ENCODE data around the gene STIL.
"Not testable (repeated sequence)": the region's sequence is repeated elsewhere in the genome, so short reads cannot be mapped to it uniquely, and the experiment has no call there.

The STIL gene

GRCh38 chr1:47323599-47324031 lies 9.7 kb upstream of the STIL start:
- no peaks in the 10 kb centered on the region for H3K4me1 ChIP-seq (ENCODE audit: control extremely low read depth in 1 of 4, control insufficient read depth in 4 of 4, insufficient read depth in 4 of 4, low read length in 3 of 4)
- ChIA-PET CTCF (interaction anchor here (0.9 to 3.7 kb wide), 3 partner anchors 9 to 14 kb away, joined by 3 to 18 read pairs (median 4); partner anchors contain the start of genes CMPK1 and STIL), POLR2A (no interaction called here)
- no peaks in the 10 kb centered on the region for H3K36me3 ChIP-seq (ENCODE audit: control insufficient read depth in 4 of 4, insufficient read depth in 4 of 4, low read length in 3 of 4)
- WGBS (ENCODE audit: insufficient coverage), result no CpG with 5 or more reads among the region's 1 CpG
- no peaks in the 10 kb centered on the region for H3K9me3 ChIP-seq (ENCODE audit: control extremely low read depth in 1 of 5, control insufficient read depth in 4 of 5, insufficient read depth in 2 of 5, low read depth in 1 of 5, low read length in 4 of 5)
- H3K27ac ChIP-seq (ENCODE audit: insufficient read depth in 1 of 2, low read depth in 1 of 2, low read length in 2 of 2, poor library complexity in 1 of 2, severe bottlenecking in 2 of 2), result peak overlapping the region in 1 of 2 experiments; percentile 19
- DNase-seq, result no peak
- no peaks in the 10 kb centered on the region for H3K27me3 ChIP-seq (replicated peaks in 2 of 5; ENCODE audit: control insufficient read depth in 4 of 5, insufficient read depth in 5 of 5, low read length in 4 of 5)
- H3K4me3 ChIP-seq (ENCODE audit: control insufficient read depth in 1 of 7, extremely low read depth in 1 of 7, insufficient read depth in 4 of 7, low read depth in 2 of 7, low read length in 6 of 7), result no peak overlapping the region

- H3K27me3 ChIP-seq (replicated peaks in 2 of 5; ENCODE audit: control insufficient read depth in 4 of 5, insufficient read depth in 5 of 5, low read length in 4 of 5); H3K9me3 ChIP-seq (ENCODE audit: control extremely low read depth in 1 of 5, control insufficient read depth in 4 of 5, insufficient read depth in 2 of 5, low read depth in 1 of 5, low read length in 4 of 5); DNase-seq; POLR2A ChIA-PET; H3K4me3 ChIP-seq (ENCODE audit: control insufficient read depth in 1 of 7, extremely low read depth in 1 of 7, insufficient read depth in 4 of 7, low read depth in 2 of 7, low read length in 6 of 7); H3K27ac ChIP-seq (ENCODE audit: insufficient read depth in 1 of 2, low read depth in 1 of 2, low read length in 2 of 2, poor library complexity in 1 of 2, severe bottlenecking in 2 of 2); H3K4me1 ChIP-seq (ENCODE audit: control extremely low read depth in 1 of 4, control insufficient read depth in 4 of 4, insufficient read depth in 4 of 4, low read length in 3 of 4); H3K36me3 ChIP-seq (ENCODE audit: control insufficient read depth in 4 of 4, insufficient read depth in 4 of 4, low read length in 3 of 4): not testable (repeated sequence)
- WGBS (ENCODE audit: insufficient coverage), result 99% methylated on average over 9 of the region's 14 CpGs
- CTCF ChIA-PET, result interaction anchor here (1.5 kb wide), 1 partner anchor 18 kb away, joined by 4 read pairs; no protein-coding TSS in a partner anchor
Measured at GRCh38 chr1:47319968-47320367, 6.0 kb upstream of the STIL start.

- H3K27ac ChIP-seq (ENCODE audit: insufficient read depth in 1 of 2, low read depth in 1 of 2, low read length in 2 of 2, poor library complexity in 1 of 2, severe bottlenecking in 2 of 2), result no peak overlapping the region
- no peak for DNase-seq
- ChIA-PET POLR2A (no interaction called here), CTCF (interaction anchor here (1.4 to 1.8 kb wide), 4 partner anchors 11 to 139 kb away, joined by 4 to 7 read pairs (median 4); no protein-coding TSS in a partner anchor)
- peaks cover 3 to 9% (median 5%) of the 10 kb centered on the region in 4 experiments for H3K4me1 ChIP-seq (ENCODE audit: control extremely low read depth in 1 of 4, control insufficient read depth in 4 of 4, insufficient read depth in 4 of 4, low read length in 3 of 4)
- WGBS (ENCODE audit: insufficient coverage), result 86% methylated on average over 1 of the region's 1 CpG
- H3K9me3 ChIP-seq (ENCODE audit: control extremely low read depth in 1 of 5, control insufficient read depth in 4 of 5, insufficient read depth in 2 of 5, low read depth in 1 of 5, low read length in 4 of 5), result no peaks in the 10 kb centered on the region
- no peaks in the 10 kb centered on the region for H3K27me3 ChIP-seq (replicated peaks in 2 of 5; ENCODE audit: control insufficient read depth in 4 of 5, insufficient read depth in 5 of 5, low read length in 4 of 5)
- no peaks in the 10 kb centered on the region for H3K36me3 ChIP-seq (ENCODE audit: control insufficient read depth in 4 of 4, insufficient read depth in 4 of 4, low read length in 3 of 4)
- H3K4me3 ChIP-seq (ENCODE audit: control insufficient read depth in 1 of 7, extremely low read depth in 1 of 7, insufficient read depth in 4 of 7, low read depth in 2 of 7, low read length in 6 of 7), result no peak overlapping the region
Measured at GRCh38 chr1:47317841-47318240, 3.9 kb upstream of the STIL start.

GRCh38 chr1:47309427-47309826 lies 4.5 kb downstream of the STIL start:
- H3K4me3 ChIP-seq (ENCODE audit: control insufficient read depth in 1 of 7, extremely low read depth in 1 of 7, insufficient read depth in 4 of 7, low read depth in 2 of 7, low read length in 6 of 7), result no peak overlapping the region
- CTCF ChIA-PET, result no interaction called here
- no peaks in the 10 kb centered on the region for H3K9me3 ChIP-seq (ENCODE audit: control extremely low read depth in 1 of 5, control insufficient read depth in 4 of 5, insufficient read depth in 2 of 5, low read depth in 1 of 5, low read length in 4 of 5)
- no peak for DNase-seq
- H3K27ac ChIP-seq (ENCODE audit: insufficient read depth in 1 of 2, low read depth in 1 of 2, low read length in 2 of 2, poor library complexity in 1 of 2, severe bottlenecking in 2 of 2), result no peak overlapping the region
- 100% methylated on average over 2 of the region's 4 CpGs for WGBS (ENCODE audit: insufficient coverage)
- H3K4me1 ChIP-seq (ENCODE audit: control extremely low read depth in 1 of 4, control insufficient read depth in 4 of 4, insufficient read depth in 4 of 4, low read length in 3 of 4), result peaks cover 7 to 11% (median 10%) of the 10 kb centered on the region in 4 experiments
- H3K36me3 ChIP-seq (ENCODE audit: control insufficient read depth in 4 of 4, insufficient read depth in 4 of 4, low read length in 3 of 4), result peaks cover 4 to 29% (median 5%) of the 10 kb centered on the region in 4 experiments
- H3K27me3 ChIP-seq (replicated peaks in 2 of 5; ENCODE audit: control insufficient read depth in 4 of 5, insufficient read depth in 5 of 5, low read length in 4 of 5), result no peaks in the 10 kb centered on the region
- POLR2A ChIA-PET, result no interaction called here

- no peaks in the 10 kb centered on the region for H3K4me1 ChIP-seq (ENCODE audit: control extremely low read depth in 1 of 4, control insufficient read depth in 4 of 4, insufficient read depth in 4 of 4, low read length in 3 of 4)
- CTCF ChIA-PET, result no interaction called here
Measured at GRCh38 chr1:47302472-47302871, 11.5 kb downstream of the STIL start.

GRCh38 chr1:47298025-47298699 lies 15.8 kb downstream of the STIL start:
- Histone ChIP-seq H3K27ac (ENCODE audit: insufficient read depth in 1 of 2, low read depth in 1 of 2, low read length in 2 of 2, poor library complexity in 1 of 2, severe bottlenecking in 2 of 2) (no peak overlapping the region), H3K9me3 (ENCODE audit: control extremely low read depth in 1 of 5, control insufficient read depth in 4 of 5, insufficient read depth in 2 of 5, low read depth in 1 of 5, low read length in 4 of 5) (no peaks in the 10 kb centered on the region), H3K4me1 (ENCODE audit: control extremely low read depth in 1 of 4, control insufficient read depth in 4 of 4, insufficient read depth in 4 of 4, low read length in 3 of 4) (no peaks in the 10 kb centered on the region), H3K27me3 (replicated peaks in 2 of 5; ENCODE audit: control insufficient read depth in 4 of 5, insufficient read depth in 5 of 5, low read length in 4 of 5) (no peaks in the 10 kb centered on the region), H3K4me3 (ENCODE audit: control insufficient read depth in 1 of 7, extremely low read depth in 1 of 7, insufficient read depth in 4 of 7, low read depth in 2 of 7, low read length in 6 of 7) (no peak overlapping the region), H3K36me3 (ENCODE audit: control insufficient read depth in 4 of 4, insufficient read depth in 4 of 4, low read length in 3 of 4) (peaks cover 9 to 56% (median 28%) of the 10 kb centered on the region in 4 experiments)
- ChIA-PET POLR2A (interaction anchor here (0.7 kb wide), 1 partner anchor 46 kb away, joined by 3 read pairs; no protein-coding TSS in a partner anchor), CTCF (interaction anchor here (0.7 to 1.0 kb wide), 3 partner anchors 12 to 103 kb away, joined by 3 to 4 read pairs (median 3); no protein-coding TSS in a partner anchor)
- no peak for DNase-seq

More at GRCh38 chr1:47302472-47302871, 11.5 kb downstream of the STIL start:
- no peak for DNase-seq
- no peak overlapping the region for H3K27ac ChIP-seq (ENCODE audit: insufficient read depth in 1 of 2, low read depth in 1 of 2, low read length in 2 of 2, poor library complexity in 1 of 2, severe bottlenecking in 2 of 2)
- no peak overlapping the region for H3K4me3 ChIP-seq (ENCODE audit: control insufficient read depth in 1 of 7, extremely low read depth in 1 of 7, insufficient read depth in 4 of 7, low read depth in 2 of 7, low read length in 6 of 7)
- POLR2A ChIA-PET, result no interaction called here
- peaks cover 6 to 55% (median 22%) of the 10 kb centered on the region in 4 experiments for H3K36me3 ChIP-seq (ENCODE audit: control insufficient read depth in 4 of 4, insufficient read depth in 4 of 4, low read length in 3 of 4)
- 100% methylated on average over 1 of the region's 2 CpGs for WGBS (ENCODE audit: insufficient coverage)
- no peaks in the 10 kb centered on the region for H3K27me3 ChIP-seq (replicated peaks in 2 of 5; ENCODE audit: control insufficient read depth in 4 of 5, insufficient read depth in 5 of 5, low read length in 4 of 5)
- H3K9me3 ChIP-seq (ENCODE audit: control extremely low read depth in 1 of 5, control insufficient read depth in 4 of 5, insufficient read depth in 2 of 5, low read depth in 1 of 5, low read length in 4 of 5), result no peaks in the 10 kb centered on the region

- POLR2A ChIA-PET, result no interaction called here
- no peaks in the 10 kb centered on the region for H3K9me3 ChIP-seq (ENCODE audit: control extremely low read depth in 1 of 5, control insufficient read depth in 4 of 5, insufficient read depth in 2 of 5, low read depth in 1 of 5, low read length in 4 of 5)
- peaks cover 5 to 48% (median 16%) of the 10 kb centered on the region in 4 experiments for H3K36me3 ChIP-seq (ENCODE audit: control insufficient read depth in 4 of 4, insufficient read depth in 4 of 4, low read length in 3 of 4)
- H3K27ac ChIP-seq (ENCODE audit: insufficient read depth in 1 of 2, low read depth in 1 of 2, low read length in 2 of 2, poor library complexity in 1 of 2, severe bottlenecking in 2 of 2), result no peak overlapping the region
- H3K27me3 ChIP-seq (replicated peaks in 2 of 5; ENCODE audit: control insufficient read depth in 4 of 5, insufficient read depth in 5 of 5, low read length in 4 of 5), result no peaks in the 10 kb centered on the region
- WGBS (ENCODE audit: insufficient coverage), result no CpG with 5 or more reads among the region's 2 CpGs
- H3K4me3 ChIP-seq (ENCODE audit: control insufficient read depth in 1 of 7, extremely low read depth in 1 of 7, insufficient read depth in 4 of 7, low read depth in 2 of 7, low read length in 6 of 7), result no peak overlapping the region
- CTCF ChIA-PET, result no interaction called here
- no peak for DNase-seq
- H3K4me1 ChIP-seq (ENCODE audit: control extremely low read depth in 1 of 4, control insufficient read depth in 4 of 4, insufficient read depth in 4 of 4, low read length in 3 of 4), result no peaks in the 10 kb centered on the region
Measured at GRCh38 chr1:47295579-47295978, 18.4 kb downstream of the STIL start.

Measured in common myeloid progenitor, CD34-positive (primary cell).